ENCODE measurements around the gene SEZ6L.

Gene SEZ6L

GRCh38 chr22:26339755-26340154 lies 170.5 kb downstream of the SEZ6L start:
- no peak for DNase-seq (ENCODE audit: extremely low read depth, low read depth)
- no peak for TF ChIP-seq CTCF (IDR thresholded peaks at IDR 0.05; ENCODE audit: low read depth, low read length)

DNA sequence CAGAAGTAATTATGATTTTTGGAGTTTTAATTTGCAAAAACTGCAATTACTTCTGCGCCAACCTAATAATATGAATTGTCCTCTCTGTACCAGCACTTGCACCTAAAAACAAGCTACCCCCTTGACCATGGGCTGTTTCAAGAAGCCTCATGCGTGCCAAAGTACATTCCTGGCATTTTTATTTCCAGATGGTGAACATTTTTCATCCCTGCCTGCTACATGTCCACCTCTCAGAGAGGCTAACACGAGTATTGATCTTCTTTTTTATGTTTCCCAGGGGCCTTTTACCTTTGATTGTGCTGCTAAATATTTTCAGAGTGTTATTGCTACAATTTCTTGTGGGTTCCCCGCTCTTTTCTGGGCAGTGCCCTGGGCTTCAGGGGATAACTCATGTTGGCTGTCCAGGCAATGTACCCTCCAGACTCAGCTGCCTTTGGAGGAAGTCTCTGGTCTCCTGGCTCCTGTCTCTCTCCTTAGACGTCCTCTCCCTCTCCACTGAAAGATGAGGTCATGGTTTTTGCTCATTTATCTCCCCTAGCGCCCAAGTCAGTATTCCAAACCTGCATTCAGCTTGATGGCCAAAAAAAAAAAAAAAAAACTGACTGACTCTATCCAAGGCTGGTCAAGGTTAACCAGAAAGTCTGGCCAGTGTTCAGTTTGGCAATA lies 173.6 kb downstream of the SEZ6L start:
- TF ChIP-seq CTCF (IDR thresholded peaks at IDR 0.05; ENCODE audit: low read depth, low read length), result no peak
- no peak for DNase-seq (ENCODE audit: extremely low read depth, low read depth)

GRCh38 chr22:26345496-26345895 lies 176.2 kb downstream of the SEZ6L start:
- DNase-seq (ENCODE audit: extremely low read depth, low read depth), result no peak
- TF ChIP-seq CTCF (IDR thresholded peaks at IDR 0.05; ENCODE audit: low read depth, low read length), result no peak

- TF ChIP-seq CTCF (IDR thresholded peaks at IDR 0.05; ENCODE audit: low read depth, low read length), result no peak
- no peak for DNase-seq (ENCODE audit: extremely low read depth, low read depth)
Measured at GRCh38 chr22:26348810-26349526, 179.7 kb downstream of the SEZ6L start.

- no peak for DNase-seq (ENCODE audit: extremely low read depth, low read depth)
- no peak for TF ChIP-seq CTCF (IDR thresholded peaks at IDR 0.05; ENCODE audit: low read depth, low read length)
Measured at GRCh38 chr22:26354707-26355106, 185.4 kb downstream of the SEZ6L start.

GRCh38 chr22:26357281-26357680 lies 188.0 kb downstream of the SEZ6L start:
- no peak for DNase-seq (ENCODE audit: extremely low read depth, low read depth)
- no peak for TF ChIP-seq CTCF (IDR thresholded peaks at IDR 0.05; ENCODE audit: low read depth, low read length)

GRCh38 chr22:26357813-26358212 lies 188.6 kb downstream of the SEZ6L start:
- DNase-seq (ENCODE audit: extremely low read depth, low read depth), result no peak
- TF ChIP-seq CTCF (IDR thresholded peaks at IDR 0.05; ENCODE audit: low read depth, low read length), result no peak

Data from AG09319 (cell line).